Left lung (tissue), 10 donors: ENCODE data around the gene ITPR2. TPM values are rescaled to one million over a fixed set of nuclear protein-coding genes. Genes with fewer than 3 reads are reported as not detected.

Source experiments
- ATAC-seq: fragments of 200-7000 bp; cut with Tn5 transposase; one replicate; pipeline ENCODE4 v1.9.1; 2020; ENCODE audit warnings: moderate library complexity
- DNase-seq, 4 donors: peaks; one replicate each; pipeline ENCODE4 v3.0.0-alpha.2; 2013 to 2020
- H3K27ac ChIP-seq, 2 donors: fragments of 200-600 bp; sonication (generic) in 1 of 2; one replicate each; pipeline versions ENCODE4 v1.5.0 to v1.8.0; 2020 to 2021
- H3K27me3 ChIP-seq, 2 donors: fragments of 200-600 bp; sonication (generic) in 1 of 2; one replicate each; pipeline versions ENCODE4 v1.5.0 to v1.8.0; 2020 to 2021
- H3K36me3 ChIP-seq, 2 donors: fragments of 200-600 bp; sonication (generic) in 1 of 2; one replicate each; pipeline versions ENCODE4 v1.5.0 to v1.8.0; 2020 to 2021
- H3K4me1 ChIP-seq, 2 donors: fragments of 200-600 bp; one replicate each; pipeline ENCODE4 v1.8.0; 2021
- H3K4me3 ChIP-seq, 2 donors: fragments of 200-600 bp; sonication (generic) in 1 of 2; one replicate each; pipeline versions ENCODE4 v1.5.0 to v1.8.0; 2020 to 2021; ENCODE audit warnings: mild to moderate bottlenecking in 1 of 2
- H3K9me3 ChIP-seq, 2 donors: fragments of 200-600 bp; sonication (generic) in 1 of 2; one replicate each; pipeline versions ENCODE4 v1.5.0 to v1.8.0; 2020 to 2021
- CTCF ChIP-seq, 2 donors: fragments of 200-600 bp; sonication (generic) in 1 of 2; IDR thresholded peaks; one replicate each; pipeline versions ENCODE4 v1.5.0 to v1.8.0; 2021; ENCODE audit warnings: antibody characterized with exemption in 2 of 2
- intact Hi-C, 2 donors: fragments of 100-400 bp; cut with DNase I; formaldehyde crosslinking; loops; one replicate each; pipeline versions ENCODE4 v1.11.2 to v1.14.2; 2022
- polyA plus RNA-seq, 6 donors: library from polyadenylated mRNA; unstranded; fragments of 120-200 nt; gene quantifications; one replicate each; pipeline ENCODE4 v1.2.1, GENCODE V29; 2013; ENCODE audit not compliant: insufficient read length in 6 of 6
- total RNA-seq, 2 donors: library from RNA; stranded (reverse); fragmentation: NEBNext Ultra II Directional; extraction: Animal tissue kit (Norgen Biotek cat#: 25700); gene quantifications; one replicate each; pipeline ENCODE4 v1.2.1, GENCODE V29; 2021
- donor health status: DM: no; HTN: yes; CAD: no.
- donor health status: DM: no; HTN: no; CAD: no.

The ITPR2 gene
- total and polyA plus RNA-seq, 8 donors = 5.5 to 67.8 (median 7.5) TPM

GRCh38 chr12:26429070-26429691 is 403.8 kb downstream of the ITPR2 start:
- intact Hi-C loops = no loop called here
- Histone ChIP-seq H3K9me3 (no peaks in the 10 kb centered on the region), H3K36me3 (no peaks in the 10 kb centered on the region), H3K4me1 (no peaks in the 10 kb centered on the region), H3K27ac (no peak overlapping the region), H3K4me3 (no peak overlapping the region), H3K27me3 (no peaks in the 10 kb centered on the region)
- no peak for TF ChIP-seq CTCF (IDR thresholded peaks at IDR 0.05)
- ATAC-seq (no peak), DNase-seq (no peak)

- no peak for ATAC-seq
- intact Hi-C loops = no loop called here
- no peak for TF ChIP-seq CTCF (IDR thresholded peaks at IDR 0.05)
Measured at GRCh38 chr12:26428420-26428819, 404.6 kb downstream of the ITPR2 start.

GRCh38 chr12:26426652-26427051 is 406.3 kb downstream of the ITPR2 start:
- no peaks in the 10 kb centered on the region for H3K27me3 ChIP-seq
- DNase-seq (no peak), ATAC-seq (no peak)
- no peaks in the 10 kb centered on the region for H3K9me3 ChIP-seq
- TF ChIP-seq CTCF (IDR thresholded peaks at IDR 0.05) = no peak
- no peak overlapping the region for H3K27ac ChIP-seq
- intact Hi-C loops = no loop called here
- no peaks in the 10 kb centered on the region for H3K36me3 ChIP-seq
- H3K4me1 ChIP-seq = no peaks in the 10 kb centered on the region
- no peak overlapping the region for H3K4me3 ChIP-seq

More at GRCh38 chr12:26428420-26428819, 404.6 kb downstream of the ITPR2 start:
- no peaks in the 10 kb centered on the region for H3K9me3 ChIP-seq
- H3K27me3 ChIP-seq = no peaks in the 10 kb centered on the region
- H3K27ac ChIP-seq = no peak overlapping the region
- DNase-seq = no peak
- H3K4me3 ChIP-seq = no peak overlapping the region
- no peaks in the 10 kb centered on the region for H3K36me3 ChIP-seq
- H3K4me1 ChIP-seq = no peaks in the 10 kb centered on the region

- DNase-seq (no peak), ATAC-seq (no peak)
- intact Hi-C loops = no loop called here
- Histone ChIP-seq H3K4me1 (no peaks in the 10 kb centered on the region), H3K27me3 (no peaks in the 10 kb centered on the region), H3K4me3 (no peak overlapping the region), H3K9me3 (no peaks in the 10 kb centered on the region), H3K27ac (no peak overlapping the region), H3K36me3 (no peaks in the 10 kb centered on the region)
- no peak for TF ChIP-seq CTCF (IDR thresholded peaks at IDR 0.05)
Measured at GRCh38 chr12:26425587-26426260, 407.3 kb downstream of the ITPR2 start.

GRCh38 chr12:26422839-26423398 is 410.1 kb downstream of the ITPR2 start:
- Histone ChIP-seq H3K36me3 (peaks cover 0 to 12% of the 10 kb centered on the region in 2 donors), H3K4me1 (no peaks in the 10 kb centered on the region), H3K27ac (no peak overlapping the region), H3K4me3 (no peak overlapping the region), H3K9me3 (peaks cover 0 to 3% of the 10 kb centered on the region in 2 donors), H3K27me3 (no peaks in the 10 kb centered on the region)
- intact Hi-C loops = no loop called here
- no peak for DNase-seq
- ATAC-seq = no peak
- no peak for TF ChIP-seq CTCF (IDR thresholded peaks at IDR 0.05)
